HPDE6-E6E7 (cell line): Measurements from ENCODE around the gene SHISA3.

ENCODE experiments used
- DNase-seq: peaks from one replicate; pipeline ENCODE4 v3.0.0; 2011; ENCODE audit warnings: missing footprints; ENCODE audit errors: extremely low spot score

The SHISA3 gene

DNA sequence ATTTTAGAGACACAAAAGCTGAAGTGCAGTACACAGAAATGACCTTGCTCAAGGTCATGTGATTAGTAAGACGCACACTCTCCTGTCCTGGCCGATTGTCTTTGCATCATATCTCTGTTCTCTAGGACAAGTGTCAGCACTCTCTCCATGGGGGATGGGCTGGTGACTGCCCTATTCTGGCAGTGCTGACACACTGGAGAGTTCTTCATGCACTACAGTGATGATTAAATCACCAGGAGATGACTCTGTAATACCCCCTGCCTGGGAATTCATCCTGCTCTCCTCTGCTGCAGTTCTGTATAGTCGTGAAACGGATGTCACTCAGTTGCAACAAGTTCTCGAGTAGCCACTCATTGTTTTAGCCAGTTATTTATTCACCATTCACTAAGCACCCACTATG, 5.3 kb upstream of the SHISA3 start:
- DNase-seq: no peak

- no peak for DNase-seq
Observed at GRCh38 chr4:42392436-42392835, 4.9 kb upstream of the SHISA3 start.

DNA sequence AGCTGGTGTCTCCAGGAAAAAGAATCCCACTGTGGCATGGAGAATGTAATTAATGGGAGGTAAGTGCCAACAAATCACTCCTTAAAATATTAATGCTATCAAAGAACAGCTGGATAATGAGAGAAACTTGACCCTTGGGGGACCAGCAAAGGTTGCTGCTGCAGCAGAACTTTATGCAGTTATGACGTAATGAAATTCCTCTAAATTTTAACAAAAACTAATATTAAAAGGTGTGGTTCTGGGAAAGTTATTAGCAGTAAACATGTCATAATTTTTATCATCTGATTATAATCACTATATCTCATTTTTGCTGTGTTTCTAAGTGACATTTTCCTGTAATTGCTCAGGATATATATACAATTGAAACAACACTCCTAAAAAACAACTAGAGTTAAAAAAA, 1.7 kb upstream of the SHISA3 start:
- DNase-seq: no peak

- no peak for DNase-seq
Observed at GRCh38 chr4:42396361-42396751, 932 bp upstream of the SHISA3 start.

DNA sequence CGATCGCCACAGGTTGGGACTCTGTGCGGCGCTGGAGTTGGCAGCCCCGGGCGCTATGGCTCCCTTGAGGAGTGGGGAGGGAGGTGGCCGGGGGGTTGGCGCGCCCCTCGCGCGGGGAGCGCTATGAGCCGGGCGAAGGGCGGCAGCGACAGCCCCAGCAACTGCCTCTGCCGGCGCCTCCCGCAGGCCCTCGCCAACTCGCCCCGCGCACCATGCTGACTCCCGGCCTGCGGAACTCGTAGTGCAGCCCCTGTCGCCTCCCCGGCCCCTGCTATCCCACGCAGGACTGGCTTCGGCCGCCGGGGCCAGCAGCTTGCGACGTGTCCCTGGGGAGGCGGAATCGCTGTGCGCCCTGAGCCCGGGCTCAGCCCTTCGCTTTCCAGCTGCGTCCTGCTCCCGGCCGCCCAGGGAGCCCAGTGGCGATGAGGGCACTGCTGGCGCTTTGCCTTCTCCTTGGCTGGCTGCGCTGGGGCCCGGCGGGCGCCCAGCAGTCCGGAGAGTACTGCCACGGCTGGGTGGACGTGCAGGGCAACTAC, 415 bp downstream of the SHISA3 start:
- no peak for DNase-seq

DNA sequence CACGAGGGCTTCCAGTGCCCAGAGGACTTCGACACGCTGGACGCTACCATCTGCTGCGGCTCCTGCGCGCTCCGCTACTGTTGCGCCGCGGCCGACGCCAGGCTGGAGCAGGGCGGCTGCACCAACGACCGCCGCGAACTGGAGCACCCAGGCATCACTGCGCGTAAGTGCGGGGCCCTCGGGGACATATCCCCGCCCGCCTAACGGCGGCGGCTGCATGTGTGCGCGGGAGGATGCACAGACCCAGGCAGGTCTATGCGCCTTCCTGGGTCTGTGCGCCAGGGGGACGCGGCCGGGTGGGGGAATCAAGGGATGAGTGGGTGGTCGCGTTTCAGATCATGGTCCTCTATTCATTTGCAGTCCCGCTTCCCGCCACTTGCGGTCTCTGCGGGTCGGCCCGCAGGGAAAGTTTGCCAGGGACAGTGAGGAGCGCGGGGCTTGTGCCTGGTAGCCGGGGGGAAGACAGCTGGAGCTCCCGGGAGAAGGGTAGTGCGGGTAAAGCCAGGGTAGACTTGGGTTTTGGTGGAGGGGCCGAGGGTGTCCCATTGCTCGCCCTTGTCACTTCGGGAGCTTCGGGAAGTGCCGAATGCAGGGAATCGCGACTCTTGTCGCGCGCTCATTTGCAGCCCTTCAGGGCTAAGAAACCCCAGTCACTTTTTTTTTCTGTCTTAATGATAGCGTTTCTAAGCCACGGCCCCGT, 1.0 kb downstream of the SHISA3 start:
- DNase-seq: no peak

GRCh38 chr4:42398871-42399331, 1.6 kb downstream of the SHISA3 start:
- DNase-seq: no peak

DNA sequence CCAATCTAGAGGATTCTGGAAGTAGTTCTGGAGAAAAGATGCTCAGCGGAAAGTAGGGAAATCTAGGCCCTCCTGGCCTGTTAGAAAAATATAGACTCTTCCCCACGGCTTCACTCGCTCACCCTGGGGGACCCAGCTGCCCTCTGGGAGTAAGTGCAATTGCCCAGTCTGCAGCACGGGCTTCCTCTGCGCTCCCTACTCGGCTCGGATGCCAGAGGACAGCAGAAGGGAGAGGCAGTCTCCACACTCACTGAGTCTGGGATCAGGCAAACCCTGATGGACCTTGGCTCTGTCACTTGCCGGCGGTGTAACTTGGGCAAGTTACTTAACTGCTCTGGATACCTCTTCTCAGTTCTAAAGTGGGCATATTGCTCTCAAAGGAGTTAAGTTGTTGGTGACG, 2.1 kb downstream of the SHISA3 start:
- DNase-seq: no peak

- DNase-seq: no peak
Observed at GRCh38 chr4:42401171-42401570, 3.9 kb downstream of the SHISA3 start.

DNA sequence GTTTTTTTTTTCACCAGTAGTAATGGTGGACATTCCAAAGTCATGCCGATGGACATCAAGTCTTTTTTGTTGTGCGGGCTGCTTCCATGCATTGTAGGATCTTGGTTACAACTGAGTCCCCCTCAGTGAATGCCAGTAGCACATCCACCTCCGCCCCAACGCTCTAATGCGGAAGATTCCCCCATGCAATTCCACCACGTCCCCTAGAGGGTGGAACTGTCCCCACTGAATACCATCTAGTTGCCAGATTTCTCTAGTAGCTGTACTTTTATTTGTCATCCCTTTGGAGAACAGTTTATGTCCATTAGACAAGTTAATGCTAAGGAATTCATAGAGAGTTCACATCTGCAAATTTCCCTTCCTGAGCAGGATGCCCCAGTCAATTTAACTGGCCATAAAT, 6.7 kb downstream of the SHISA3 start:
- DNase-seq: no peak

- DNase-seq: no peak
Observed at GRCh38 chr4:42410446-42410845, 13.2 kb downstream of the SHISA3 start.

- DNase-seq: no peak
Observed at GRCh38 chr4:42411803-42412202, 14.5 kb downstream of the SHISA3 start.

- no peak for DNase-seq
Observed at GRCh38 chr4:42412251-42412650, 15.0 kb downstream of the SHISA3 start.

- DNase-seq: no peak
Observed at GRCh38 chr4:42415281-42415680, 18.0 kb downstream of the SHISA3 start.

- no peak for DNase-seq
Observed at GRCh38 chr4:42416017-42416416, 18.7 kb downstream of the SHISA3 start.

GRCh38 chr4:42417550-42417949, 20.3 kb downstream of the SHISA3 start:
- no peak for DNase-seq

GRCh38 chr4:42420140-42420539, 22.9 kb downstream of the SHISA3 start:
- no peak for DNase-seq

DNA sequence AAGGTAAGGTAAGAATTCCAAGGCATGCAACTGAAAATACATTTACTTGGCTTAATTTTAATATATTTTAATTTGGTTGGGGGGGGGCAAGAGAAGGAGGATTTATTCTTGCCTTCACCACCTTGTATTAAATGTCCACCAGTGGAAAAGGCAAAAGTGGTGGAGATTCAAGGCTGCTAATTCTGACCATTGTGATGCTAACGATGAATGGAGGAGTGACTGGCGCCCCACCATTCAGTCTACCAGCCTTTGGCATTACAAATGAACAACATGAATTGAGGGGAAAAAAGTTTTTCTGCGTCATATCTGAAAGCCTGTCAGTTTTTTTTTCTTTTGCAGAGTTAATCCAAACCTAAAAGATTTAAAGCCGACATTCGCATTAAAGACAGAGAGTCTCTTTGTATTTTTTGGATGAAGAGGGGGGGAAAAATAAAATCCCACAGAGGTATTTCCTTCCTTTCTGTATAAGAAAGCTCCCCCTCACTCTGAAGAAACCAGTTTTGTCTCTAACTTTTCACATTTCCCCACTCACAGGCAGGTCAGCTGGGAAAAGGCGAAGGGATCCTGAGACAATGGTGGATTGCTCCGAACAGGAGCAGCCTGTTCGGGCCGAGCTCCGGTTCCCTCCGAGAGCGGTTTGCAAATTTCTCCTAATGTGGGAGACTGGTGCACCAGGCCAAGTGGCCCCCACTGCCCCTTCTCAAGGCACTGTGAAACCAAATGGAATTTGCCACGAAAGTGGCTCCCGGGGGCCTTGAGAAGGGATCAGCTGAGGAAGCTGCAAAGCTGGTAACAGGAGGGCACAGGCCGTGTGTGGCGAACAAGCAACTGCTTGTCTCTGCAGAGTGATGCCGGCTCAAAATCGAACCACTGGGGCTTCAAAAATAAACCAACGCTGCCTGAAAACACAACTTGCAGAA, 28.1 kb downstream of the SHISA3 start:
- DNase-seq: no peak

DNA sequence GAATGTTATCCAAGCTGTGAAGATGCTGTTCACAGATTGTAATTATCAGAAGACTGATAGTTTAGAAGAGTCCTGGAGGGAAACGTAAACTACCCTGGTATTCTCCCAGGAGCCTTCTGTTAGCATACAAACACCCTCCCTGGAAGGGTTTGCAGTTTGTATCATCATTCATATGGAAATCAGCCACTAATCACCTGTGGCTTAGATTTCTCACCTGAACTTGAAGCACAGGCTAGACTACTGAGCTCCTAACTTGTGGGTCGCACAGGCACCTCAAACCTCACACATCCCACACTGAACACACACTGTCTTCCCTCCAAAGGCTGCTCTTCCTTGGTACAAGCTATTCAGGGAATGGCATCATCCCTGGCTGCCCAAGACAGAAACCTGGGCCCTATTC, 30.7 kb downstream of the SHISA3 start:
- DNase-seq: no peak

GRCh38 chr4:42436928-42437565, 39.8 kb downstream of the SHISA3 start:
- no peak for DNase-seq

DNA sequence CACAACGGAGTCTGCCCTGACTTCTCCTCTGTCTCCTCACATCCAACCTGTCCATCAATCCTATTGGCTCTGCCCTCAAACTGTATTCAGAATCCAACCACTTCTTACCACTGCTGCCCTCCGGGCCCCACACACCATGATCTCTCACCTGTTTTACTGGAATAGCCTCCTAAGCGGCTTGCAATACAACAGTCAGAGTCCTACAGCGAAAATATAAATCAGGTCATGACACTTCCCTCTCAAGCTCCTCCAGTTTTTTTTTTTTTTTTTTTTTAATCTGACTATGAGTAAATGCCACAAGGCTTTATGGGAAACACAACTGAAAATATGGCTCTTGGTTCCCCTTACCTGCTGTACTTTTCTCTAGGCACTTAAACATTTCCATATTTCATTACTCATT, 42.8 kb downstream of the SHISA3 start:
- no peak for DNase-seq

DNA sequence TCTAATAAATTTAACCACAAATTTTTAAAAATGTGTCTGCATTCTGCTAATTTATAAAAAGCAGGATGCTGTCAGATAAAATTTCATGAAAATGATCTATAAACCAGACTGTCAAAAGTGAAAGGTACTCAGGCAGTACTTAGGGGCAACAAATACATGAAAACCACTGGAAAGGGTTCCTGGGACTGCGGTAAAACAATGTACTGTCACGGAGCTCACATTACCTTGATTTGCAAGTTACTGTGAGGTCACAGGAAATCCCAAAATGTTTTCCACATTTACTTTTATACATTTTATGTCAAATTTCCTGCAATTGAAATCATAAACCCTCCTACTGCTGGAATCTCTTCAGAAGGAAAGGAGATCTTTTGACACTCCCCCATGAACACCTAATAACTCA, 45.3 kb downstream of the SHISA3 start:
- DNase-seq: no peak
